CD4-positive, alpha-beta memory T cell (primary cell): ENCODE data around the gene CRNKL1. TPM values are rescaled to one million over a fixed set of nuclear protein-coding genes. Genes with fewer than 3 reads are reported as not detected.

Experiments used
- CTCF ChIA-PET: fragments of 350-600 bp; sonication (Branson Sonifier 250); formaldehyde crosslinking; loops from one replicate; lab custom pipeline; 2021; ENCODE audit warnings: inconsistent platforms; ENCODE audit not compliant: partially characterized antibody; lab: Charles Lee
- POLR2A ChIA-PET: fragments of 350-600 bp; sonication (Branson Sonifier 250); formaldehyde crosslinking; loops from one replicate; lab custom pipeline; 2021; ENCODE audit not compliant: partially characterized antibody; lab: Charles Lee
- DNase-seq, 5 donors: peaks; one replicate each; pipeline versions ENCODE4 v3.0.0 to v3.0.0-alpha.2; 2020 to 2022; ENCODE audit warnings: mixed read lengths in 1 of 5
- H3K27ac ChIP-seq: one replicate; pipeline ENCODE4 v1.7.0; 2013; ENCODE audit warnings: low read depth, low read length
- H3K27me3 ChIP-seq: 2 replicates; pipeline ENCODE4 v1.7.0; 2013; ENCODE audit warnings: mild to moderate bottlenecking, low read length, moderate library complexity; ENCODE audit not compliant: insufficient read depth
- H3K36me3 ChIP-seq: 2 replicates; pipeline ENCODE4 v1.7.0; 2013; ENCODE audit warnings: mild to moderate bottlenecking, low read length, moderate library complexity; ENCODE audit not compliant: insufficient read depth
- H3K4me1 ChIP-seq: 2 replicates; pipeline ENCODE4 v1.7.0; 2013; ENCODE audit warnings: mild to moderate bottlenecking, low read length, moderate library complexity; ENCODE audit not compliant: insufficient read depth
- H3K4me3 ChIP-seq, 2 donors: one replicate each; pipeline ENCODE4 v1.7.0; 2013; ENCODE audit warnings: low read length in 2 of 2, mild to moderate bottlenecking in 1 of 2
- H3K9me3 ChIP-seq, 2 donors: one replicate each; pipeline ENCODE4 v1.7.0; 2013; ENCODE audit warnings: low read length in 2 of 2, control low read depth in 1 of 2; ENCODE audit not compliant: control insufficient read depth in 1 of 2
- H3K27ac Mint-ChIP-seq, 7 donors: one replicate each; pipeline ENCODE4 v1.8.0; 2020 to 2021; ENCODE audit warnings: mixed read lengths in 7 of 7, mild to moderate bottlenecking in 6 of 7, inconsistent platforms in 3 of 7, moderate library complexity in 3 of 7
- H3K27me3 Mint-ChIP-seq, 2 donors: one replicate each; pipeline ENCODE4 v1.8.0; 2020 to 2021; ENCODE audit warnings: mixed read lengths in 2 of 2
- H3K36me3 Mint-ChIP-seq, 2 donors: one replicate each; pipeline ENCODE4 v1.8.0; 2020 to 2021; ENCODE audit warnings: mixed read lengths in 2 of 2, inconsistent platforms in 1 of 2, mild to moderate bottlenecking in 1 of 2
- H3K4me1 Mint-ChIP-seq, 4 donors: one replicate each; pipeline ENCODE4 v1.8.0; 2020 to 2021; ENCODE audit warnings: mixed read lengths in 4 of 4, mild to moderate bottlenecking in 1 of 4
- H3K4me3 Mint-ChIP-seq, 8 donors: one replicate each; pipeline ENCODE4 v1.8.0; 2020 to 2021; ENCODE audit warnings: mixed read lengths in 8 of 8, mild to moderate bottlenecking in 7 of 8, moderate library complexity in 6 of 8, inconsistent platforms in 3 of 8
- H3K9me3 Mint-ChIP-seq, 8 donors: one replicate each; pipeline ENCODE4 v1.8.0; 2020 to 2021; ENCODE audit warnings: mixed read lengths in 8 of 8, mild to moderate bottlenecking in 5 of 8, inconsistent platforms in 3 of 8, moderate library complexity in 1 of 8
- intact Hi-C: fragments of 100-400 bp; cut with micrococcal nuclease; formaldehyde crosslinking; loops from one replicate; pipeline ENCODE4 v1.15.1; 2023
- polyA plus RNA-seq, 2 donors: library from polyadenylated mRNA; unstranded; fragments of 300-500 nt; fragmentation: Illumina TruSeq; gene quantifications; one replicate each; pipeline ENCODE4 v1.2.3, GENCODE V29; 2021
- total RNA-seq, 2 experiments: library from RNA; stranded (reverse); gene quantifications; one replicate each; pipeline ENCODE4 v1.2.3, GENCODE V29; 2021

Gene CRNKL1
- total and polyA plus RNA-seq, 4 experiments from 2014 or later: 10.4 to 32.9 (median 23.1) TPM

DNA sequence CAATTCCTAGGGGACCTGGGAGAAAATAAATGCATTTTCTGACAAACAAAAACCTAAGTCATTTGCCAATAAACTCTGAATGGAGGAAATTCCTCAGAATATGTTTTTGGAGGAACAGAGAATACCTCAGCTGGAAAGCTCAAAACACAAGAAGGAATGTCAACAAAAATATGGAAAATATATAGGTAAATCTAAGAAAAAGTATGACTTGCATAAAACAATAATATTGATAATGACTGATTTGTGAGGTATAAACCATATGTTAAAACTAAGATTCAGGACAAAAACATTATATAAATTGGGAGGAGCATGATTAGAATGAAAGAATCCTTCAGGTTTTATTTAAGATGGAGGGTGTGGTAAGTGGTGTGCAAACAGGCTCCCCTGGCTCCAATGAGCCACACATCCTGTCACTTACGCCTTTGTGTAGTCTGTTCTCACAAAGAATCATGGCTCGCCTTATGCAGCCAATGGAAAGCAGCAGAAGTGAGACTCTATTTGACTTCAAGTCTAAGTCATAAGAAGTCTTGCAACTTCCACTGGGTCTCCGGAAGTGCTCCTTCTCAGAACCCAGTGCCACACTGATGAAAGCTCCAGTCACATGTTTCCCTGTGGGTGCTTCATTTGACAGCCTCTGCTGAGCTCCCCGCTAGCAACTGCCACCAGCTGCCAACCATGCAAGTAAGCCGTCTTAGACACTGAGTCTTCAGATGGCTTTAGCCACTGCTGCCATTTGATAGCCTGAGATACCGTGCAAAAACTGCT lies 8.2 kb upstream of the CRNKL1 start:
- Histone ChIP-seq H3K27ac (no peak overlapping the region), H3K9me3 (no peaks in the 10 kb centered on the region), H3K4me1 (no peaks in the 10 kb centered on the region), H3K4me3 (no peak overlapping the region), H3K27me3 (peaks cover 7% of the 10 kb centered on the region), H3K36me3 (no peaks in the 10 kb centered on the region)
- H3K9me3 Mint-ChIP-seq: no peaks in the 10 kb centered on the region
- no peak for DNase-seq
- no peak overlapping the region for H3K27ac Mint-ChIP-seq
- intact Hi-C loops: no loop called here
- peaks cover 8 to 20% of the 10 kb centered on the region in 2 donors for H3K27me3 Mint-ChIP-seq
- H3K4me3 Mint-ChIP-seq: no peak overlapping the region
- no peaks in the 10 kb centered on the region for H3K4me1 Mint-ChIP-seq
- ChIA-PET CTCF (no interaction called here), POLR2A (no interaction called here)
- H3K36me3 Mint-ChIP-seq: no peaks in the 10 kb centered on the region

DNA sequence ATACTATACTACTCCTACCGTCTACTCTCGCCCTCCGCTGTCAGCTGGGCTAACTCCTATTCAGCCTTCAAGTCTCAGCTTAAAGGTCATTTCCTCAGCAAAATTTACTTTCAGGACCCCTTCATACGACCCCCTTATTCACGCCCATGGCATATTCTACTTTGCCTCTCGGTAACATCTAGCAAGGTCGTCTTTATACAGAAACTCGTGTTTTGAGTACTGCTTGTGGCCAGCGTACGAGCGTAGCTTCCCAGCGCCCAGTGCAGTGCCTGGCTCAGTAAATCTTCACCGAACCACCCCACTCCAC lies 546 bp downstream of the CRNKL1 start:
- H3K4me1 Mint-ChIP-seq: peaks cover 16 to 25% (median 21%) of the 10 kb centered on the region in 4 donors
- H3K4me3 ChIP-seq: peak overlapping the region; percentile 85 to 98
- peaks cover 7% of the 10 kb centered on the region for H3K27me3 ChIP-seq
- intact Hi-C loops: loop anchor here (1.0 to 5.0 kb wide), 4 partner anchors 34 to 1259 kb away; partner anchors contain the start of genes KIZ, NAA20 and XRN2
- CTCF ChIA-PET: interaction anchor here (1.7 to 4.1 kb wide), 3 partner anchors 31 to 35 kb away, joined by 5 to 40 read pairs (median 6); partner anchors contain the start of gene NAA20
- no peaks in the 10 kb centered on the region for H3K9me3 Mint-ChIP-seq
- H3K27me3 Mint-ChIP-seq: peaks cover 0 to 4% of the 10 kb centered on the region in 2 donors
- peaks cover 30 to 54% of the 10 kb centered on the region in 2 donors for H3K36me3 Mint-ChIP-seq
- peak overlapping the region; percentile 92 to 100 (median 99) for H3K27ac Mint-ChIP-seq
- no peaks in the 10 kb centered on the region for H3K9me3 ChIP-seq
- POLR2A ChIA-PET: interaction anchor here (0.9 to 4.2 kb wide), 14 partner anchors 9 to 1763 kb away, joined by 3 to 84 read pairs (median 6); partner anchors contain the start of genes NAA20, RALGAPA2, SEC23B and ZNF133
- H3K4me1 ChIP-seq: peaks cover 19% of the 10 kb centered on the region
- peaks cover 32% of the 10 kb centered on the region for H3K36me3 ChIP-seq
- no peak for DNase-seq
- H3K27ac ChIP-seq: peak overlapping the region; percentile 81
- H3K4me3 Mint-ChIP-seq: peak overlapping the region; percentile 93 to 100 (median 99)

DNA sequence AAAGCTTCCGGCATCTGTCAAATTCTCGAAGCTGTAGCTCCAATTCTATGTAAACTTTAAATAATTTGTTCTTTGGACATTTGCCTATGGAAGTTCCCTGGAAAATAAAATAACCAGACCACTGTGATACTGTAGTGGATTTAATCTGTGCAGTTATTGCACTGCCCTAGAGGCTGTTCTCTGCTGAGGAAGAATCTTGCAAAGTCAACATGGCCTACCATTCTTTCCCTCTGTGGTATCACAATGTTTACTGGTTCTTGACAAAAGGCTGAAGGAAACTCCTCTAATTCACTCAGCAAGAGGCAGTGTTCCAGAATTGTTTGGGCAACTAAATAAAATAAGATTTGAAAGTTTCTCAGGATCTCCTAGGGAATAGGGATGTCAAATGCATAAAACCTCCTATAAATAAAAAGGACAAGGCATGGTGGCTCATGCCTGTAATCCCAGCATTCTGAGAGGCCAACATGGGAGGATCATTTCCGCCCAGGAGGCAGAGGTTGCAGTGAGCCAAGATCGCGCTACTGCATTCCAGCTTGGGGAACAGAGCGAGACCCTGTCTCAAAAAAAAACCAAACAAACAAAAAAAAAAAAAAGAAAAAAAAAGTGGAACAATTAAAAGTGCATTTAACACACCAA lies 12.4 kb downstream of the CRNKL1 start:
- CTCF ChIA-PET: no interaction called here
- Histone ChIP-seq H3K4me1 (no peaks in the 10 kb centered on the region), H3K36me3 (peaks cover 94% of the 10 kb centered on the region), H3K9me3 (no peaks in the 10 kb centered on the region), H3K27me3 (no peaks in the 10 kb centered on the region), H3K27ac (no peak overlapping the region), H3K4me3 (no peak overlapping the region)
- no peak for DNase-seq
- H3K27me3 Mint-ChIP-seq: no peaks in the 10 kb centered on the region
- POLR2A ChIA-PET: interaction anchor here (1.0 kb wide), 1 partner anchor 12 kb away, joined by 4 read pairs; the partner anchor contains the start of gene CRNKL1
- H3K36me3 Mint-ChIP-seq: peaks cover 73 to 92% of the 10 kb centered on the region in 2 donors
- no peak overlapping the region for H3K4me3 Mint-ChIP-seq
- peak overlapping the region in 1 of 7 donors; percentile 31 for H3K27ac Mint-ChIP-seq
- intact Hi-C loops: no loop called here
- no peaks in the 10 kb centered on the region for H3K9me3 Mint-ChIP-seq
- H3K4me1 Mint-ChIP-seq: peaks cover 0 to 9% (median 5%) of the 10 kb centered on the region in 4 donors

DNA sequence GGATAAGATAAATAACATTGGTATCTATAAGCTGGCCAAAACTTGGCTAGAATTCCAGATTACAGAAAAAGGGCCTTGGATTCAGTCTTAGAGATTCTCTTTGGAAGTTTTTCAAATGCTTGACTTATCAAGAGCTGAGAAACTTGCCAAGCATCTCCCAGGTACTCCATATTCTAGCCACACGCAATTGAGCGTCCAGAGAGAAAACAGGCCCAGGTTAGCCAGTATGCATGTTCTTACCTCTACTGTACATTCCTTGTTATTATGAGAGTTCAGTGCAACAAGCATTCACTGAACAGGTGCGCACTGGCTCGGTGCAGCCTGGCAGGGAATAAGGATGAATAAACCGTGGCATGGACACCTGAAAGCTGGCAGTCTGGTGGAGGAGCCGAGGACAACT lies 13.7 kb downstream of the CRNKL1 start:
- Histone ChIP-seq H3K9me3 (no peaks in the 10 kb centered on the region), H3K36me3 (peaks cover 84% of the 10 kb centered on the region), H3K27me3 (no peaks in the 10 kb centered on the region), H3K27ac (no peak overlapping the region), H3K4me3 (no peak overlapping the region), H3K4me1 (no peaks in the 10 kb centered on the region)
- no peak for DNase-seq
- intact Hi-C loops: no loop called here
- Mint-ChIP-seq H3K27me3 (no peaks in the 10 kb centered on the region), H3K4me1 (peaks cover 0 to 5% (median 2%) of the 10 kb centered on the region in 4 donors), H3K36me3 (peaks cover 64 to 89% of the 10 kb centered on the region in 2 donors), H3K9me3 (no peaks in the 10 kb centered on the region), H3K27ac (peak overlapping the region in 1 of 7 donors; percentile 12), H3K4me3 (no peak overlapping the region)
- ChIA-PET CTCF (interaction anchor here (1.2 kb wide), 1 partner anchor 21 kb away, joined by 3 read pairs; the partner anchor contains the start of gene NAA20), POLR2A (interaction anchor here (2.4 kb wide), 1 partner anchor 13 kb away, joined by 7 read pairs; the partner anchor contains the start of genes CFAP61 and CRNKL1)

GRCh38 chr20:20037960-20038359 lies 14.3 kb downstream of the CRNKL1 start:
- Histone ChIP-seq H3K9me3 (no peaks in the 10 kb centered on the region), H3K36me3 (peaks cover 83% of the 10 kb centered on the region), H3K4me1 (no peaks in the 10 kb centered on the region), H3K4me3 (no peak overlapping the region), H3K27me3 (no peaks in the 10 kb centered on the region), H3K27ac (no peak overlapping the region)
- H3K36me3 Mint-ChIP-seq: peaks cover 58 to 87% of the 10 kb centered on the region in 2 donors
- H3K4me1 Mint-ChIP-seq: peaks cover 0 to 4% (median 0%) of the 10 kb centered on the region in 4 donors
- H3K9me3 Mint-ChIP-seq: no peaks in the 10 kb centered on the region
- H3K4me3 Mint-ChIP-seq: no peak overlapping the region
- intact Hi-C loops: no loop called here
- no peak overlapping the region for H3K27ac Mint-ChIP-seq
- DNase-seq: no peak
- no peaks in the 10 kb centered on the region for H3K27me3 Mint-ChIP-seq
- POLR2A ChIA-PET: interaction anchor here (2.4 kb wide), 1 partner anchor 14 kb away, joined by 7 read pairs; the partner anchor contains the start of genes CFAP61 and CRNKL1
- CTCF ChIA-PET: interaction anchor here (0.6 to 1.2 kb wide), 2 partner anchors 13 to 21 kb away, joined by 3 read pairs; partner anchors contain the start of gene NAA20

GRCh38 chr20:20036756-20037155 lies 15.5 kb downstream of the CRNKL1 start:
- H3K27ac Mint-ChIP-seq: peak overlapping the region in 4 of 7 donors; percentile 3 to 29 (median 15)
- Histone ChIP-seq H3K4me1 (no peaks in the 10 kb centered on the region), H3K36me3 (peaks cover 74% of the 10 kb centered on the region), H3K9me3 (no peaks in the 10 kb centered on the region), H3K27me3 (no peaks in the 10 kb centered on the region), H3K4me3 (no peak overlapping the region), H3K27ac (no peak overlapping the region)
- ChIA-PET POLR2A (interaction anchor here (1.1 to 2.4 kb wide), 2 partner anchors 11 to 15 kb away, joined by 3 to 7 read pairs; partner anchors contain the start of genes CFAP61 and CRNKL1), CTCF (no interaction called here)
- DNase-seq: no peak
- no peaks in the 10 kb centered on the region for H3K27me3 Mint-ChIP-seq
- H3K36me3 Mint-ChIP-seq: peaks cover 55 to 85% of the 10 kb centered on the region in 2 donors
- intact Hi-C loops: no loop called here
- H3K4me1 Mint-ChIP-seq: peaks cover 0 to 4% (median 0%) of the 10 kb centered on the region in 4 donors
- H3K4me3 Mint-ChIP-seq: no peak overlapping the region
- no peaks in the 10 kb centered on the region for H3K9me3 Mint-ChIP-seq

GRCh38 chr20:20034486-20034885 lies 17.8 kb downstream of the CRNKL1 start:
- no peak overlapping the region for H3K4me3 Mint-ChIP-seq

More at GRCh38 chr20:20034486-20034885, 17.8 kb downstream of the CRNKL1 start:
- H3K4me1 ChIP-seq: no peaks in the 10 kb centered on the region
- H3K9me3 ChIP-seq: no peaks in the 10 kb centered on the region
- ChIA-PET CTCF (no interaction called here), POLR2A (interaction anchor here (1.1 to 1.7 kb wide), 2 partner anchors 18 kb away, joined by 3 to 5 read pairs; partner anchors contain the start of genes CFAP61, CRNKL1 and NAA20)
- no peak overlapping the region for H3K4me3 ChIP-seq
- Mint-ChIP-seq H3K27me3 (no peaks in the 10 kb centered on the region), H3K9me3 (no peaks in the 10 kb centered on the region), H3K27ac (no peak overlapping the region), H3K4me1 (peaks cover 0 to 3% (median 0%) of the 10 kb centered on the region in 4 donors), H3K36me3 (peaks cover 41 to 83% of the 10 kb centered on the region in 2 donors)
- H3K27me3 ChIP-seq: no peaks in the 10 kb centered on the region
- no peak overlapping the region for H3K27ac ChIP-seq
- peaks cover 56% of the 10 kb centered on the region for H3K36me3 ChIP-seq
- DNase-seq: no peak
- intact Hi-C loops: no loop called here
